K562 (cell line): ENCODE data around the gene DTX1. TPM values are rescaled to one million over a fixed set of nuclear protein-coding genes. Genes with fewer than 3 reads are reported as not detected.

Experiments used
- ATAC-seq: fragments of 200-7000 bp; cut with Tn5 transposase; 3 replicates; pipeline ENCODE4 v1.9.1; 2020; ENCODE audit warnings: moderate library complexity
- BruUV-seq: library from RNA; stranded (reverse); fragments of 400-500 nt; replicated peaks from 2 replicates; lab custom pipeline; 2021; lab: Mats Ljungman, UMichigan
- CTCF ChIA-PET: fragments of 300-600 bp; formaldehyde crosslinking; extraction: SDS; loops from one replicate; lab custom pipeline; 2021; ENCODE audit warnings: low intra/inter-chr PET ratio; lab: Yijun Ruan, JAX
- POLR2A ChIA-PET: fragments of 300-600, 350-650 bp; sonication (Branson Sonifier 250); formaldehyde crosslinking; extraction: SDS; loops from one replicate; lab custom pipeline; 2021; ENCODE audit warnings: antibody characterized with exemption, inconsistent platforms; lab: Yijun Ruan, JAX
- DNase-seq, 4 experiments: peaks; one replicate each; pipeline versions ENCODE4 v3.0.0 to v3.0.0-alpha.2; 2011 to 2018; ENCODE audit warnings: low spot score in 3 of 4, mixed read lengths in 3 of 4; ENCODE audit errors: extremely low read depth in 1 of 4
- FAIRE-seq: peaks from 2 replicates; lab custom pipeline; 2011; peaks lifted over from hg19 to GRCh38; lab: Jason Lieb, UNC
- H2AFZ ChIP-seq: 2 replicates; pipeline ENCODE4 v1.6.0; 2011; ENCODE audit warnings: low read depth, low read length, control low read depth, inconsistent platforms
- H3K27ac ChIP-seq: fragments of 200-600 bp; 3 replicates; pipeline ENCODE4 v1.8.0; 2011; ENCODE audit warnings: low read depth, mild to moderate bottlenecking, control low read depth, inconsistent platforms, low read length, moderate library complexity, mixed read lengths; ENCODE audit errors: extremely low read depth
- H3K27me3 ChIP-seq, 2 experiments: fragments of 300-600 bp in 1 of 2; 2 replicates in 1 of 2; 3 replicates in 1 of 2; pipeline versions ENCODE4 v1.6.0 to v1.8.0; 2011; ENCODE audit warnings: inconsistent platforms in 2 of 2, low read length in 2 of 2, mild to moderate bottlenecking in 1 of 2, mixed read lengths in 1 of 2, moderate library complexity in 1 of 2; ENCODE audit not compliant: control insufficient read depth in 2 of 2, insufficient read depth in 2 of 2
- H3K36me3 ChIP-seq: fragments of 300-600 bp; 3 replicates; pipeline ENCODE4 v1.8.0; 2011; ENCODE audit warnings: mild to moderate bottlenecking, low read length, inconsistent platforms; ENCODE audit not compliant: control insufficient read depth, insufficient read depth
- H3K4me1 ChIP-seq, 2 experiments: fragments of 200-600 bp in 1 of 2; replicated peaks in 1 of 2; 2 replicates in 1 of 2; 3 replicates in 1 of 2; pipeline versions ENCODE4 v1.5.1 to v1.8.0; 2011; ENCODE audit warnings: inconsistent platforms in 2 of 2, low read length in 2 of 2, mild to moderate bottlenecking in 1 of 2, mixed read lengths in 1 of 2, moderate library complexity in 1 of 2; ENCODE audit not compliant: control insufficient read depth in 2 of 2, insufficient read depth in 2 of 2
- H3K4me2 ChIP-seq: 2 replicates; pipeline ENCODE4 v1.6.1; 2011; ENCODE audit warnings: low read length, control low read depth, inconsistent platforms, mixed read lengths; ENCODE audit not compliant: insufficient read depth
- H3K4me3 ChIP-seq: fragments of 200-600 bp; sonication (generic), shearing (Covaris generic); 2 replicates; pipeline ENCODE4 v1.5.1; 2016; ENCODE audit warnings: control low read depth, inconsistent platforms
- H3K79me2 ChIP-seq: fragments of 200-600 bp; 3 replicates; pipeline ENCODE4 v1.8.0; 2011; ENCODE audit warnings: low read length, inconsistent platforms; ENCODE audit not compliant: control insufficient read depth, insufficient read depth
- H3K9ac ChIP-seq, 2 experiments: 2 replicates each; pipeline versions ENCODE4 v1.6.0 to v1.6.1; 2011; ENCODE audit warnings: low read depth in 2 of 2, low read length in 2 of 2, control low read depth in 1 of 2, inconsistent platforms in 1 of 2, mild to moderate bottlenecking in 1 of 2, mixed read lengths in 1 of 2; ENCODE audit not compliant: insufficient read depth in 1 of 2
- H3K9me1 ChIP-seq: one replicate; pipeline ENCODE4 v1.6.0; 2011; ENCODE audit warnings: inconsistent platforms, mild to moderate bottlenecking, low read length, moderate library complexity; ENCODE audit not compliant: control insufficient read depth, insufficient read depth
- H3K9me3 ChIP-seq: replicated peaks from 2 replicates; pipeline ENCODE4 v1.5.1; 2011; ENCODE audit warnings: low read depth, low read length, inconsistent platforms; ENCODE audit not compliant: control insufficient read depth, insufficient read depth
- H4K20me1 ChIP-seq: replicated peaks from 2 replicates; pipeline ENCODE4 v1.6.1; 2011; ENCODE audit warnings: low read length, inconsistent platforms, mixed read lengths; ENCODE audit not compliant: control insufficient read depth, insufficient read depth
- ARID1B ChIP-seq: fragments of 450-650 bp; IDR thresholded peaks from 2 replicates; pipeline ENCODE4 v1.6.1; 2016; ENCODE audit warnings: antibody characterized with exemption, mild to moderate bottlenecking, inconsistent platforms
- BCLAF1 ChIP-seq, 2 experiments: fragments of 450-650 bp in 1 of 2; IDR thresholded peaks; 2 replicates each; pipeline ENCODE4 v1.6.1; 2011 to 2017; ENCODE audit warnings: low read depth in 2 of 2, antibody characterized with exemption in 1 of 2, borderline replicate concordance in 1 of 2, low read length in 1 of 2, mild to moderate bottlenecking in 1 of 2, mixed read lengths in 1 of 2; ENCODE audit not compliant: control insufficient read depth in 1 of 2
- DNMT1 ChIP-seq: fragments of 450-650 bp; IDR thresholded peaks from 2 replicates; pipeline ENCODE4 v1.6.1; 2016; ENCODE audit warnings: antibody characterized with exemption, mild to moderate bottlenecking
- DPF2 ChIP-seq: fragments of 450-650 bp; IDR thresholded peaks from 2 replicates; pipeline ENCODE4 v1.6.1; 2016
- FIP1L1 ChIP-seq: fragments of 200-400 bp; formaldehyde crosslinking; IDR thresholded peaks from 2 replicates; pipeline ENCODE4 v1.6.1; 2018; ENCODE audit warnings: mild to moderate bottlenecking, low read depth, low read length; ENCODE audit not compliant: poor library complexity, severe bottlenecking
- FOXA1 ChIP-seq: fragments of 450-650 bp; IDR thresholded peaks from 2 replicates; pipeline ENCODE4 v1.6.1; 2016; ENCODE audit warnings: mild to moderate bottlenecking, borderline replicate concordance
- HEY1 ChIP-seq: fragments of 250-450 bp; sonication (Bioruptor Pico); IDR thresholded peaks from 2 replicates; pipeline ENCODE4 v1.5.0; 2020; ENCODE audit warnings: mild to moderate bottlenecking, moderate library complexity, borderline replicate concordance
- HNRNPH1 ChIP-seq: fragments of 200-400 bp; formaldehyde crosslinking; optimal IDR thresholded peaks from 2 replicates; pipeline ENCODE3; 2017; ENCODE audit warnings: low read depth, mild to moderate bottlenecking, low read length, moderate library complexity
- KAT7 ChIP-seq: sonication (generic); formaldehyde crosslinking; IDR thresholded peaks from 2 replicates; pipeline ENCODE4 v1.8.0; 2022; ENCODE audit warnings: missing genetic modification reagents, mild to moderate bottlenecking, borderline replicate concordance
- MED1 ChIP-seq: sonication (generic); formaldehyde crosslinking; IDR thresholded peaks from 2 replicates; pipeline ENCODE4 v1.8.1; 2023; ENCODE audit warnings: missing genetic modification reagents, borderline replicate concordance
- ZBTB1 ChIP-seq: sonication (generic); formaldehyde crosslinking; IDR thresholded peaks from 2 replicates; pipeline ENCODE4 v1.8.1; 2023; ENCODE audit warnings: missing genetic modification reagents, low read depth, mild to moderate bottlenecking, borderline replicate concordance
- WGBS: fragments of 100-300 bp; shearing (Covaris generic); methylation state at CpG from one replicate; pipeline ENCODE4 v1.1.6; 2016; ENCODE audit warnings: low coverage, mixed read lengths; ENCODE audit not compliant: insufficient coverage; ENCODE audit errors: missing lambda C conversion rate; 5-methylcytosine and 5-hydroxymethylcytosine counted together
- in situ Hi-C: fragments of 300-500 bp; cut with MboI; formaldehyde crosslinking; loops from 4 replicates; pipeline ENCODE4 v1.15.0; 2018; ENCODE audit warnings: inconsistent platforms, mixed read lengths
- intact Hi-C: fragments of 100-400 bp; cut with micrococcal nuclease; formaldehyde crosslinking; loops from 2 replicates; pipeline ENCODE4 v1.14.2; 2022
- polyA plus RNA-seq, 8 experiments: library from polyadenylated mRNA; depleted of rRNA in 4 of 8; stranded (reverse) in 5 of 8; unstranded in 3 of 8; fragments of >200 nt; fragmentation: Nextera tagmentation in 2 of 8; fragmentation: Illumina TruSeq in 1 of 8; extraction: Ambion mirVana in 2 of 8; extraction: Trizol in 1 of 8; gene quantifications; 2 replicates each; pipeline versions ENCODE4 v1.2.1 to v1.2.3, GENCODE V29; 2011 to 2014; ENCODE audit warnings: inconsistent platforms in 1 of 8, missing spikeins in 1 of 8
- total RNA-seq, 7 experiments: library from RNA; depleted of rRNA in 6 of 7; stranded (reverse); fragments of >200 nt in 6 of 7; fragmentation: Illumina TruSeq in 2 of 7; extraction: Trizol in 2 of 7; gene quantifications; 2 replicates each; pipeline versions ENCODE4 v1.2.1 to v1.2.3, GENCODE V29; 2011 to 2021; ENCODE audit warnings: low replicate concordance in 1 of 7

DTX1 gene
- total and polyA plus RNA-seq, 9 of the 15 experiments (the other 6 are each of a cell fraction or from before 2014, with no cell fraction given), result not detected

GRCh38 chr12:113007166-113007565 lies 49.4 kb upstream of the DTX1 start:
- Histone ChIP-seq H3K36me3 (no peaks in the 10 kb centered on the region), H3K27ac (no peak overlapping the region), H3K9me1 (no peaks in the 10 kb centered on the region), H3K9ac (no peak overlapping the region), H3K79me2 (no peaks in the 10 kb centered on the region), H4K20me1 (peaks cover 3% of the 10 kb centered on the region; the same call in 1 of the 2 replicates), H2AFZ (no peak overlapping the region), H3K9me3 (no peaks in the 10 kb centered on the region), H3K27me3 (peaks cover 6 to 35% of the 10 kb centered on the region in 2 experiments; a peak in 3 of 5 replicates), H3K4me1 (no peaks in the 10 kb centered on the region), H3K4me3 (no peak overlapping the region), H3K4me2 (no peak overlapping the region)
- no peak for FAIRE-seq
- no TSS peak for BruUV-seq
- POLR2A ChIA-PET, result interaction anchor here (0.6 to 0.7 kb wide), 2 partner anchors 12 to 14 kb away, joined by 3 to 4 read pairs; no protein-coding TSS in a partner anchor
- intact Hi-C loops, result no loop called here
- no peak for DNase-seq
- 0% methylated on average over 4 of the region's 4 CpGs for WGBS
- in situ Hi-C loops, result no loop called here
- TF ChIP-seq BCLAF1 (IDR thresholded peaks at IDR 0.05; ENCODE audit: borderline replicate concordance in 1 of 2, control insufficient read depth in 1 of 2, low read depth in 2 of 2, low read length in 1 of 2), result no peak
- TF ChIP-seq HNRNPH1, result no peak
- no peak for TF ChIP-seq FIP1L1
- no peak for TF ChIP-seq ARID1B
- TF ChIP-seq ZBTB1 (CRISPR knock-in tag), result no peak
- TF ChIP-seq FOXA1, result no peak
- no peak for TF ChIP-seq HEY1 (CRISPR knock-in tag)
- TF ChIP-seq KAT7, result no peak
- no peak for TF ChIP-seq DNMT1
- no peak for TF ChIP-seq DPF2
- no peak for TF ChIP-seq MED1
- no peak for ATAC-seq
- CTCF ChIA-PET, result no interaction called here
